DOHH2 (cell line): ENCODE data around the gene TRPC3.

Experiments
- CTCF ChIP-seq: fragments of 200-600 bp; sonication (generic); IDR thresholded peaks from one replicate; pipeline ENCODE4 v1.5.1; 2014; ENCODE audit warnings: antibody characterized with exemption, mild to moderate bottlenecking, low read depth, low read length; ENCODE audit not compliant: poor library complexity, severe bottlenecking
- EZH2phosphoT487 ChIP-seq: fragments of 200-600 bp; sonication (generic); IDR thresholded peaks from 2 replicates; pipeline ENCODE4 v1.6.1; 2017; ENCODE audit warnings: borderline replicate concordance, mild to moderate bottlenecking, antibody characterized with exemption, low read length, moderate library complexity, mixed read lengths

- TF ChIP-seq CTCF (no peak), EZH2phosphoT487 (no peak)
Observed at GRCh38 chr4:121863799-121864198, 88.1 kb downstream of the TRPC3 start.
